GM12878 (cell line): ENCODE measurements around the gene RPE65. TPM values are rescaled to one million over a fixed set of nuclear protein-coding genes. Genes with fewer than 3 reads are reported as not detected.

Source experiments
- ATAC-seq: fragments of 200-7000 bp; cut with Tn5 transposase; 3 replicates; pipeline ENCODE4 v1.9.1; 2020; ENCODE audit warnings: mild to moderate bottlenecking, moderate library complexity
- BruUV-seq: library from RNA; stranded (reverse); fragments of 400-500 nt; replicated peaks from 2 replicates; lab custom pipeline; 2021; lab: Mats Ljungman, UMichigan
- CTCF ChIA-PET: fragments of 300-600 bp; sonication (Branson Sonifier 250); formaldehyde crosslinking; extraction: SDS; loops from one replicate; lab custom pipeline; 2021; ENCODE audit warnings: inconsistent platforms; lab: Yijun Ruan, JAX
- POLR2A ChIA-PET: fragments of 350-600 bp; formaldehyde crosslinking; extraction: SDS; loops from one replicate; lab custom pipeline; 2021; ENCODE audit warnings: inconsistent platforms; lab: Charles Lee
- RAD21 ChIA-PET: fragments of 300-600 bp; sonication (Branson Sonifier 250); formaldehyde crosslinking; loops from one replicate; lab custom pipeline; 2023; ENCODE audit warnings: antibody characterized with exemption; ENCODE audit not compliant: unreplicated experiment; lab: Charles Lee
- SMC1A ChIA-PET: fragments of 300-600 bp; sonication (Branson Sonifier 250); formaldehyde crosslinking; loops from one replicate; lab custom pipeline; 2023; ENCODE audit not compliant: unreplicated experiment, uncharacterized antibody; lab: Charles Lee
- DNase-seq: peaks from one replicate; pipeline ENCODE4 v3.0.0-alpha.2; 2011; ENCODE audit warnings: low read depth, low spot score
- FAIRE-seq: peaks from 3 replicates; lab custom pipeline; 2011; peaks lifted over from hg19 to GRCh38; lab: Jason Lieb, UNC
- H2AFZ ChIP-seq: 2 replicates; pipeline ENCODE4 v1.6.0; 2011; ENCODE audit warnings: low read depth, low read length, control low read depth; ENCODE audit not compliant: control insufficient read depth
- H3K27ac ChIP-seq: 2 replicates; pipeline ENCODE4 v1.5.1; 2011; ENCODE audit warnings: control low read depth; ENCODE audit not compliant: control insufficient read depth, insufficient read depth
- H3K27me3 ChIP-seq, 2 experiments: replicated peaks in 1 of 2; 2 replicates each; pipeline versions ENCODE4 v1.6.0 to v1.6.1; 2011; ENCODE audit warnings: low read length in 1 of 2; ENCODE audit not compliant: control insufficient read depth in 2 of 2, insufficient read depth in 2 of 2
- H3K36me3 ChIP-seq, 2 experiments: 2 replicates each; pipeline ENCODE4 v1.5.1; 2011; ENCODE audit warnings: low read length in 1 of 2; ENCODE audit not compliant: control insufficient read depth in 2 of 2, insufficient read depth in 2 of 2
- H3K4me1 ChIP-seq: 2 replicates; pipeline ENCODE4 v1.6.1; 2011; ENCODE audit warnings: mild to moderate bottlenecking, low read length, moderate library complexity, mixed read lengths; ENCODE audit not compliant: control insufficient read depth, insufficient read depth
- H3K4me2 ChIP-seq: 2 replicates; pipeline ENCODE4 v1.6.0; 2011; ENCODE audit warnings: control low read depth; ENCODE audit not compliant: control insufficient read depth, insufficient read depth
- H3K4me3 ChIP-seq: fragments of 200-600 bp; sonication (generic); 2 replicates; pipeline ENCODE4 v1.5.1; 2016
- H3K79me2 ChIP-seq: 2 replicates; pipeline ENCODE4 v1.6.0; 2011; ENCODE audit warnings: low read length; ENCODE audit not compliant: control insufficient read depth, insufficient read depth
- H3K9ac ChIP-seq: 2 replicates; pipeline ENCODE4 v1.8.0; 2011; ENCODE audit warnings: low read length, control low read depth, mixed read lengths; ENCODE audit not compliant: control insufficient read depth, insufficient read depth
- H3K9me3 ChIP-seq: replicated peaks from 3 replicates; pipeline ENCODE4 v1.5.1; 2011; ENCODE audit warnings: mild to moderate bottlenecking, low read length; ENCODE audit not compliant: control insufficient read depth, insufficient read depth
- H4K20me1 ChIP-seq: 2 replicates; pipeline ENCODE4 v1.6.0; 2011; ENCODE audit not compliant: control insufficient read depth, insufficient read depth
- BCL11A ChIP-seq: IDR thresholded peaks from 2 replicates; pipeline ENCODE4 v1.6.1; 2011; ENCODE audit warnings: low read depth, low read length
- MYC ChIP-seq: IDR thresholded peaks from 2 replicates; pipeline ENCODE4 v1.6.1; 2011; ENCODE audit warnings: mild to moderate bottlenecking, low read length, moderate library complexity, inconsistent platforms; ENCODE audit not compliant: insufficient read depth, insufficient replicate concordance, insufficient read length, severe bottlenecking
- NBN ChIP-seq: fragments of 450-650 bp; IDR thresholded peaks from 2 replicates; pipeline ENCODE4 v1.6.1; 2016
- NFYA ChIP-seq: IDR thresholded peaks from 2 replicates; pipeline ENCODE4 v1.6.1; 2011; ENCODE audit warnings: low read depth, mild to moderate bottlenecking, low read length, improper control_type of control experiment, borderline replicate concordance
- PRDM15 ChIP-seq: fragments of 450-650 bp; formaldehyde crosslinking; IDR thresholded peaks from 2 replicates; pipeline ENCODE4 v1.4.0; 2020; ENCODE audit warnings: mild to moderate bottlenecking, moderate library complexity
- SREBF2 ChIP-seq: IDR thresholded peaks from 2 replicates; pipeline ENCODE4 v1.6.1; 2012; ENCODE audit warnings: mild to moderate bottlenecking, low read length
- SUPT20H ChIP-seq: IDR thresholded peaks from 2 replicates; pipeline ENCODE4 v1.6.1; 2011; ENCODE audit warnings: low read depth, mild to moderate bottlenecking, low read length, moderate library complexity, borderline replicate concordance; ENCODE audit not compliant: control insufficient read depth
- ZNF687 ChIP-seq: fragments of 450-650 bp; IDR thresholded peaks from 2 replicates; pipeline ENCODE4 v1.6.1; 2017; ENCODE audit warnings: mild to moderate bottlenecking, moderate library complexity
- WGBS: methylation state at CpG from one replicate; pipeline ENCODE4 v1.1.6; 2016; ENCODE audit warnings: low lambda C conversion rate; ENCODE audit not compliant: insufficient replicate concordance, insufficient coverage; ENCODE audit errors: missing lambda C conversion rate; 5-methylcytosine and 5-hydroxymethylcytosine counted together
- in situ Hi-C: fragments of 300-500 bp; cut with MboI; formaldehyde crosslinking; loops from 9 replicates; pipeline ENCODE4 v1.14.3; 2018; ENCODE audit warnings: mixed read lengths
- intact Hi-C: fragments of 100-400 bp; cut with micrococcal nuclease; formaldehyde crosslinking; loops from one replicate; pipeline ENCODE4 v1.14.2; 2022; ENCODE audit not compliant: unreplicated experiment
- polyA plus RNA-seq, 11 experiments: library from polyadenylated mRNA; depleted of rRNA in 4 of 11; unstranded in 6 of 11; stranded (reverse) in 5 of 11; fragments of >200 nt; fragmentation: Nextera tagmentation in 4 of 11; fragmentation: Illumina TruSeq in 1 of 11; extraction: Ambion mirVana in 4 of 11; extraction: Trizol in 1 of 11; gene quantifications; 1 replicate in 1 of 11; 2 replicates in 10 of 11; pipeline versions ENCODE4 v1.2.1 to v1.2.3, GENCODE V29; 2011 to 2016; ENCODE audit warnings: inconsistent platforms in 2 of 11, missing spikeins in 2 of 11, low read depth in 1 of 11
- total RNA-seq, 4 experiments: library from RNA; depleted of rRNA in 3 of 4; stranded (reverse); fragments of >200 nt in 3 of 4; fragmentation: Illumina TruSeq in 1 of 4; extraction: Trizol in 1 of 4; gene quantifications; 2 replicates each; pipeline versions ENCODE4 v1.2.1 to v1.2.3, GENCODE V29; 2013 to 2021

RPE65 gene
- total and polyA plus RNA-seq, 10 of the 15 experiments (the other 5 are each of a cell fraction or from before 2014, with no cell fraction given) = not detected

GRCh38 chr1:68433395-68433794 lies 16.4 kb downstream of the RPE65 start:
- RAD21 ChIA-PET = no interaction called here
- H4K20me1 ChIP-seq = no peaks in the 10 kb centered on the region
- TF ChIP-seq SREBF2 = no peak
- TF ChIP-seq BCL11A = no peak
- TF ChIP-seq MYC = no peak
- TF ChIP-seq NBN = no peak
- TF ChIP-seq, all 136 proteins: peak for 0
- Histone ChIP-seq H3K4me3 (no peak overlapping the region), H2AFZ (no peak overlapping the region), H3K79me2 (no peaks in the 10 kb centered on the region), H3K9me3 (no peaks in the 10 kb centered on the region), H3K4me1 (no peaks in the 10 kb centered on the region), H3K9ac (no peak overlapping the region), H3K27me3 (no peaks in the 10 kb centered on the region; a peak in 1 of 4 replicates), H3K4me2 (no peak overlapping the region), H3K27ac (no peak overlapping the region), H3K36me3 (no peaks in the 10 kb centered on the region)
- no peak for DNase-seq
- SMC1A ChIA-PET = interaction anchor here (1.5 kb wide), 1 partner anchor 11 kb away, joined by 3 read pairs; no protein-coding TSS in a partner anchor
- CTCF ChIA-PET = interaction anchor here (1.2 to 1.3 kb wide), 2 partner anchors 9 to 11 kb away, joined by 3 to 5 read pairs; no protein-coding TSS in a partner anchor
- BruUV-seq = no TSS peak
- WGBS = 0% methylated on average over 2 of the region's 2 CpGs
- no peak for FAIRE-seq
- ATAC-seq = no peak
- POLR2A ChIA-PET = interaction anchor here (1.0 kb wide), 1 partner anchor 9 kb away, joined by 3 read pairs; no protein-coding TSS in a partner anchor
- intact Hi-C loops (no loop called here), in situ Hi-C loops (no loop called here)

- CTCF ChIA-PET = interaction anchor here (3.3 kb wide), 1 partner anchor 12 kb away, joined by 13 read pairs; no protein-coding TSS in a partner anchor
- Histone ChIP-seq H3K27ac (no peak overlapping the region), H3K27me3 (no peaks in the 10 kb centered on the region; a peak in 1 of 4 replicates), H4K20me1 (no peaks in the 10 kb centered on the region), H3K4me1 (no peaks in the 10 kb centered on the region), H3K9ac (no peak overlapping the region), H3K36me3 (no peaks in the 10 kb centered on the region), H2AFZ (no peak overlapping the region), H3K79me2 (no peaks in the 10 kb centered on the region), H3K4me3 (no peak overlapping the region), H3K4me2 (no peak overlapping the region), H3K9me3 (no peaks in the 10 kb centered on the region)
- intact Hi-C loops = no loop called here
- RAD21 ChIA-PET = no interaction called here
- ATAC-seq = no peak
- no TSS peak for BruUV-seq
- WGBS = 51% methylated on average over 3 of the region's 3 CpGs
- in situ Hi-C loops = no loop called here
- no peak for FAIRE-seq
- POLR2A ChIA-PET = no interaction called here
- DNase-seq = no peak
- SMC1A ChIA-PET = interaction anchor here (1.1 kb wide), 1 partner anchor 12 kb away, joined by 4 read pairs; no protein-coding TSS in a partner anchor
- TF ChIP-seq NFYA (no peak), SUPT20H (no peak), PRDM15 (CRISPR knock-in tag) (no peak), ZNF687 (no peak)
Observed at GRCh38 chr1:68431076-68431475, 18.7 kb downstream of the RPE65 start.
